Neural cell (in vitro differentiated cells): ENCODE data around the gene ALX4. TPM values are rescaled to one million over a fixed set of nuclear protein-coding genes. Genes with fewer than 3 reads are reported as not detected.

Experiments used
- H2AFZ ChIP-seq: fragments of 200-600, 300-800 bp; sonication (generic), shearing (Covaris generic); 2 replicates; pipeline ENCODE4 v1.6.0; 2014; ENCODE audit warnings: low read depth, mild to moderate bottlenecking, antibody characterized with exemption, low read length, moderate library complexity
- H3F3A ChIP-seq: fragments of 200-600 bp; shearing (Covaris generic); 2 replicates; pipeline ENCODE4 v1.6.1; 2016; ENCODE audit warnings: mild to moderate bottlenecking, moderate library complexity, mixed read lengths, antibody characterized with exemption, low read length; ENCODE audit not compliant: insufficient read depth, poor library complexity, severe bottlenecking
- H3K27ac ChIP-seq: fragments of 200-600, 300-800 bp; sonication (generic), shearing (Covaris generic); 2 replicates; pipeline ENCODE4 v1.5.1; 2014; ENCODE audit warnings: mild to moderate bottlenecking, low read length, moderate library complexity
- H3K27me3 ChIP-seq: fragments of 300-800, 200-600 bp; sonication (generic), shearing (Covaris generic); 2 replicates; pipeline ENCODE4 v1.6.0; 2014; ENCODE audit warnings: mild to moderate bottlenecking, low read depth, low read length, moderate library complexity; ENCODE audit not compliant: insufficient read depth
- H3K36me3 ChIP-seq: fragments of 300-800, 200-600 bp; sonication (generic), shearing (Covaris generic); 2 replicates; pipeline ENCODE4 v1.5.1; 2014; ENCODE audit warnings: mild to moderate bottlenecking, antibody characterized with exemption, low read length, moderate library complexity; ENCODE audit not compliant: insufficient read depth
- H3K4me2 ChIP-seq: fragments of 300-800, 200-600 bp; sonication (generic), shearing (Covaris generic); 2 replicates; pipeline ENCODE4 v1.6.0; 2014; ENCODE audit warnings: mild to moderate bottlenecking, low read length
- H3K4me3 ChIP-seq: fragments of 300-800, 200-600 bp; sonication (generic), shearing (Covaris generic); 2 replicates; pipeline ENCODE4 v1.5.1; 2014; ENCODE audit warnings: mild to moderate bottlenecking, low read length, moderate library complexity
- H3K79me2 ChIP-seq: fragments of 200-600 bp; shearing (Covaris generic); replicated peaks from 2 replicates; pipeline ENCODE4 v1.6.0; 2014; ENCODE audit warnings: mild to moderate bottlenecking, low read length, moderate library complexity; ENCODE audit not compliant: insufficient read depth
- H3K9ac ChIP-seq: fragments of 300-800, 200-600 bp; sonication (generic), shearing (Covaris generic); 2 replicates; pipeline ENCODE4 v1.6.1; 2016; ENCODE audit warnings: mild to moderate bottlenecking, low read length, mixed read lengths
- H3K9me2 ChIP-seq: fragments of 200-600 bp; shearing (Covaris generic); 2 replicates; pipeline ENCODE4 v1.6.1; 2016; ENCODE audit warnings: mild to moderate bottlenecking, low read length, mixed read lengths; ENCODE audit not compliant: insufficient read depth
- H3K9me3 ChIP-seq: fragments of 200-600, 300-800 bp; sonication (generic), shearing (Covaris generic); 2 replicates; pipeline ENCODE4 v1.6.1; 2016; ENCODE audit warnings: mild to moderate bottlenecking, mixed run types, low read length, moderate library complexity, mixed read lengths
- H4K20me1 ChIP-seq: fragments of 200-600 bp; shearing (Covaris generic); 2 replicates; pipeline ENCODE4 v1.6.1; 2016; ENCODE audit warnings: mild to moderate bottlenecking, mixed run types; ENCODE audit not compliant: insufficient read depth
- CTCF ChIP-seq: fragments of 450-650 bp; IDR thresholded peaks from 2 replicates; pipeline ENCODE4 v1.5.1; 2014; ENCODE audit warnings: antibody characterized with exemption, mild to moderate bottlenecking, moderate library complexity; ENCODE audit not compliant: poor library complexity, severe bottlenecking
- EP300 ChIP-seq: fragments of 450-650 bp; conservative IDR thresholded peaks from 2 replicates; pipeline ENCODE4 v1.6.1; 2014; ENCODE audit warnings: antibody characterized with exemption, mild to moderate bottlenecking, moderate library complexity; ENCODE audit not compliant: poor library complexity, severe bottlenecking
- EZH2 ChIP-seq: fragments of 200-600, 300-800 bp; shearing (Covaris generic), sonication (generic); IDR thresholded peaks from 2 replicates; pipeline ENCODE4 v1.6.1; 2014; ENCODE audit warnings: antibody characterized with exemption, low read length, borderline replicate concordance, mild to moderate bottlenecking; ENCODE audit not compliant: insufficient read depth, poor library complexity, severe bottlenecking
- MXI1 ChIP-seq: fragments of 450-650 bp; conservative IDR thresholded peaks from 2 replicates; pipeline ENCODE4 v1.6.1; 2014; ENCODE audit warnings: antibody characterized with exemption, mild to moderate bottlenecking; ENCODE audit not compliant: poor library complexity, severe bottlenecking
- POLR2AphosphoS5 ChIP-seq: IDR thresholded peaks from 2 replicates; pipeline ENCODE4 v1.6.1; 2012
- RAD21 ChIP-seq: fragments of 450-650 bp; conservative IDR thresholded peaks from 2 replicates; pipeline ENCODE4 v1.6.1; 2014; ENCODE audit warnings: antibody characterized with exemption, mild to moderate bottlenecking, moderate library complexity
- SMC3 ChIP-seq: fragments of 450-650 bp; conservative IDR thresholded peaks from 2 replicates; pipeline ENCODE4 v1.6.1; 2014; ENCODE audit warnings: antibody characterized with exemption, mild to moderate bottlenecking, moderate library complexity; ENCODE audit not compliant: poor library complexity
- TAF1 ChIP-seq: IDR thresholded peaks from 2 replicates; pipeline ENCODE4 v1.6.1; 2012; ENCODE audit warnings: low read depth
- polyA plus RNA-seq: library from polyadenylated mRNA; depleted of rRNA; stranded (reverse); fragments of >200 nt; gene quantifications from 2 replicates; pipeline ENCODE4 v1.2.3, GENCODE V29; 2014
- TF ChIP-seq, protein P1 (sequence below): IDR thresholded peaks from 2 replicates; pipeline ENCODE4 v1.6.1; 2012; ENCODE audit warnings: borderline replicate concordance

The ALX4 gene
- polyA plus RNA-seq, 1 donor from 2014 or later: not detected

GRCh38 chr11:44237156-44237555, 72.8 kb downstream of the ALX4 start:
- no peaks in the 10 kb centered on the region for H4K20me1 ChIP-seq
- H3K9ac ChIP-seq: no peak overlapping the region
- no peak overlapping the region for H3K4me2 ChIP-seq
- no peaks in the 10 kb centered on the region for H3K9me2 ChIP-seq
- H2AFZ ChIP-seq: no peak overlapping the region
- no peak overlapping the region for H3K27ac ChIP-seq
- no peaks in the 10 kb centered on the region for H3K27me3 ChIP-seq
- no peaks in the 10 kb centered on the region for H3K79me2 ChIP-seq
- TF ChIP-seq POLR2AphosphoS5: no peak
- no peak for TF ChIP-seq SMC3
- no peak for TF ChIP-seq MXI1
- no peak for TF ChIP-seq EP300
- no peak for TF ChIP-seq RAD21
- TF ChIP-seq CTCF: no peak
- TF ChIP-seq, protein P1, sequence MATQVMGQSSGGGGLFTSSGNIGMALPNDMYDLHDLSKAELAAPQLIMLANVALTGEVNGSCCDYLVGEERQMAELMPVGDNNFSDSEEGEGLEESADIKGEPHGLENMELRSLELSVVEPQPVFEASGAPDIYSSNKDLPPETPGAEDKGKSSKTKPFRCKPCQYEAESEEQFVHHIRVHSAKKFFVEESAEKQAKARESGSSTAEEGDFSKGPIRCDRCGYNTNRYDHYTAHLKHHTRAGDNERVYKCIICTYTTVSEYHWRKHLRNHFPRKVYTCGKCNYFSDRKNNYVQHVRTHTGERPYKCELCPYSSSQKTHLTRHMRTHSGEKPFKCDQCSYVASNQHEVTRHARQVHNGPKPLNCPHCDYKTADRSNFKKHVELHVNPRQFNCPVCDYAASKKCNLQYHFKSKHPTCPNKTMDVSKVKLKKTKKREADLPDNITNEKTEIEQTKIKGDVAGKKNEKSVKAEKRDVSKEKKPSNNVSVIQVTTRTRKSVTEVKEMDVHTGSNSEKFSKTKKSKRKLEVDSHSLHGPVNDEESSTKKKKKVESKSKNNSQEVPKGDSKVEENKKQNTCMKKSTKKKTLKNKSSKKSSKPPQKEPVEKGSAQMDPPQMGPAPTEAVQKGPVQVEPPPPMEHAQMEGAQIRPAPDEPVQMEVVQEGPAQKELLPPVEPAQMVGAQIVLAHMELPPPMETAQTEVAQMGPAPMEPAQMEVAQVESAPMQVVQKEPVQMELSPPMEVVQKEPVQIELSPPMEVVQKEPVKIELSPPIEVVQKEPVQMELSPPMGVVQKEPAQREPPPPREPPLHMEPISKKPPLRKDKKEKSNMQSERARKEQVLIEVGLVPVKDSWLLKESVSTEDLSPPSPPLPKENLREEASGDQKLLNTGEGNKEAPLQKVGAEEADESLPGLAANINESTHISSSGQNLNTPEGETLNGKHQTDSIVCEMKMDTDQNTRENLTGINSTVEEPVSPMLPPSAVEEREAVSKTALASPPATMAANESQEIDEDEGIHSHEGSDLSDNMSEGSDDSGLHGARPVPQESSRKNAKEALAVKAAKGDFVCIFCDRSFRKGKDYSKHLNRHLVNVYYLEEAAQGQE: no peak
- TF ChIP-seq TAF1: no peak
- no peak for TF ChIP-seq EZH2
- no peak overlapping the region for H3K4me3 ChIP-seq
- H3F3A ChIP-seq: no peaks in the 10 kb centered on the region
- peaks cover 4% of the 10 kb centered on the region for H3K36me3 ChIP-seq
- no peaks in the 10 kb centered on the region for H3K9me3 ChIP-seq

- no peak overlapping the region for H3K9ac ChIP-seq
- H3K9me2 ChIP-seq: no peaks in the 10 kb centered on the region
- H3F3A ChIP-seq: no peaks in the 10 kb centered on the region
- H3K36me3 ChIP-seq: peaks cover 4% of the 10 kb centered on the region
- no peaks in the 10 kb centered on the region for H3K27me3 ChIP-seq
- no peak overlapping the region for H3K4me3 ChIP-seq
- no peaks in the 10 kb centered on the region for H3K9me3 ChIP-seq
- no peak for TF ChIP-seq EZH2
- no peak for TF ChIP-seq TAF1
- no peak for TF ChIP-seq MXI1
- no peak for TF ChIP-seq RAD21
- TF ChIP-seq, protein P1: no peak
- TF ChIP-seq EP300: no peak
- no peak for TF ChIP-seq POLR2AphosphoS5
- no peak for TF ChIP-seq SMC3
- TF ChIP-seq CTCF: no peak
- H2AFZ ChIP-seq: no peak overlapping the region
- H4K20me1 ChIP-seq: no peaks in the 10 kb centered on the region
- no peak overlapping the region for H3K27ac ChIP-seq
- no peaks in the 10 kb centered on the region for H3K79me2 ChIP-seq
- no peak overlapping the region for H3K4me2 ChIP-seq
Observed at GRCh38 chr11:44236296-44236695, 73.6 kb downstream of the ALX4 start.
